ENCODE data around the gene DPYD.

The DPYD gene

DNA sequence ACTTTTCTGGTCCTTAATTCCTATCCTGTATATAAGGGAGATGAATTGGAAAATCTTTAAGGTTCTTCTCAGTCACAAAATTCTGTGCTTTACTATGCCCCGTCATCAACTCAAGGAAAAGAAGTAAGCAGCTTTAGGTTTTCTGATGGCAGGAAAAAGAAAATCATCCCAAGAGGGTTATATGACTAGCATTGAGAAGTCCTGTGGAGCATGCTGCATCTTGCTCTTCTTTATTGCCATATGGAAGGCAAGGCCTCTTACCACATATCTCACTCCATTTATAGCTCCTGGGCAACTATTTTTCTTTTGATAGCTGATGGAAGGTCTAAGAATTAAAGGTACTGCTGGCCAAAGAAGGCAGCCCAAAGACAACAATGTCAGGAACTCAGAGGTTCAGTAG is 552.5 kb downstream of the DPYD start:
- H3K9me3 ChIP-seq (ENCODE audit: severe bottlenecking), result no peaks in the 10 kb centered on the region
- no peaks in the 10 kb centered on the region for H3K36me3 ChIP-seq
- H3K4me3 ChIP-seq (ENCODE audit: low read depth, low read length), result no peak overlapping the region
- H3K27ac ChIP-seq, result no peak overlapping the region
- DNase-seq, result no peak
- no peaks in the 10 kb centered on the region for H3K27me3 ChIP-seq (ENCODE audit: insufficient read depth, low read depth, severe bottlenecking)
- TF ChIP-seq, protein P1, sequence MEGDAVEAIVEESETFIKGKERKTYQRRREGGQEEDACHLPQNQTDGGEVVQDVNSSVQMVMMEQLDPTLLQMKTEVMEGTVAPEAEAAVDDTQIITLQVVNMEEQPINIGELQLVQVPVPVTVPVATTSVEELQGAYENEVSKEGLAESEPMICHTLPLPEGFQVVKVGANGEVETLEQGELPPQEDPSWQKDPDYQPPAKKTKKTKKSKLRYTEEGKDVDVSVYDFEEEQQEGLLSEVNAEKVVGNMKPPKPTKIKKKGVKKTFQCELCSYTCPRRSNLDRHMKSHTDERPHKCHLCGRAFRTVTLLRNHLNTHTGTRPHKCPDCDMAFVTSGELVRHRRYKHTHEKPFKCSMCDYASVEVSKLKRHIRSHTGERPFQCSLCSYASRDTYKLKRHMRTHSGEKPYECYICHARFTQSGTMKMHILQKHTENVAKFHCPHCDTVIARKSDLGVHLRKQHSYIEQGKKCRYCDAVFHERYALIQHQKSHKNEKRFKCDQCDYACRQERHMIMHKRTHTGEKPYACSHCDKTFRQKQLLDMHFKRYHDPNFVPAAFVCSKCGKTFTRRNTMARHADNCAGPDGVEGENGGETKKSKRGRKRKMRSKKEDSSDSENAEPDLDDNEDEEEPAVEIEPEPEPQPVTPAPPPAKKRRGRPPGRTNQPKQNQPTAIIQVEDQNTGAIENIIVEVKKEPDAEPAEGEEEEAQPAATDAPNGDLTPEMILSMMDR (IDR thresholded peaks at IDR 0.05; ENCODE audit: low read depth, low read length), result no peak

DNA sequence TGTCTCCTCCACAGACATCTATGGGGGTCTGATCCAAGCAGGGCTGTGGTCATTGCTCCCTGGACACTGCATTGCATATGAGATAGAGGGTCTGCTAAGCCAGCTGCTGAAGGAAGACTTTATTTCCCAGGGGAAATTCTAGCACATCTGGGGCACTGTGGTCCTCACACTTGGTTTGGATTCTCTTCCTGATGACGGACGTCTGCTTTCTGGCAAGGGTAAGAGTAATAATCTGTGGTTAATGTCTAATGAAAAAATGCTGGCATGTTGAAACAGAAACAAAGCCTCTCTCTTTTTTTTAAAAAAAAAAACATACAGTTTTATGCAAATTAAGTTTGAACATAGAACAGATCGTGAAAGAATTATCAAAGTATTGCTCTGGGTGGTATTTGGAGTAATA is 553.9 kb downstream of the DPYD start:
- no peaks in the 10 kb centered on the region for H3K9me3 ChIP-seq (ENCODE audit: severe bottlenecking)
- no peak for DNase-seq
- H3K27ac ChIP-seq, result no peak overlapping the region
- H3K36me3 ChIP-seq, result no peaks in the 10 kb centered on the region
- H3K4me3 ChIP-seq (ENCODE audit: low read depth, low read length), result no peak overlapping the region
- TF ChIP-seq, protein P1 (IDR thresholded peaks at IDR 0.05; ENCODE audit: low read depth, low read length), result no peak
- no peaks in the 10 kb centered on the region for H3K27me3 ChIP-seq (ENCODE audit: insufficient read depth, low read depth, severe bottlenecking)

DNA sequence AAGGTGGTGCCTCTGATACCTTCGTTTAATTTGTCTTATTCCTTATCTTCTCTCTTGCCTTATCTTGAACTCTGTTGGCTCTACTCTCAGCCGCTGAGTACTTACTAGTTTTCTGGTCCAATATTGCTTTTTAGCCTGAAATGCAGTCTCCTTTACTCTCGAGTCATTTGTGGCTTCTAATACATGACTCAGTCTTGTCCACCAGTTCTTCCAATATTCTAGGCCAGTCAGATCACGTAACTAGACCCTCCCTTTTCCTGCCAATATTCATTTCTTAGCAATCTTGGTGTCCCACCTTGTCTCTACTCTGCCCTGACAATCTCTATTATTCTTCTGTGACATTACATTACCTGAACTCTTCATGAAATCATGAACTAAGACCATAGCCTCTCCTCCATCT is 555.8 kb downstream of the DPYD start:
- H3K9me3 ChIP-seq (ENCODE audit: severe bottlenecking), result no peaks in the 10 kb centered on the region
- no peaks in the 10 kb centered on the region for H3K27me3 ChIP-seq (ENCODE audit: insufficient read depth, low read depth, severe bottlenecking)
- TF ChIP-seq, protein P1 (IDR thresholded peaks at IDR 0.05; ENCODE audit: low read depth, low read length), result no peak
- no peak overlapping the region for H3K4me3 ChIP-seq (ENCODE audit: low read depth, low read length)
- H3K27ac ChIP-seq, result no peak overlapping the region
- no peaks in the 10 kb centered on the region for H3K36me3 ChIP-seq
- DNase-seq, result no peak

DNA sequence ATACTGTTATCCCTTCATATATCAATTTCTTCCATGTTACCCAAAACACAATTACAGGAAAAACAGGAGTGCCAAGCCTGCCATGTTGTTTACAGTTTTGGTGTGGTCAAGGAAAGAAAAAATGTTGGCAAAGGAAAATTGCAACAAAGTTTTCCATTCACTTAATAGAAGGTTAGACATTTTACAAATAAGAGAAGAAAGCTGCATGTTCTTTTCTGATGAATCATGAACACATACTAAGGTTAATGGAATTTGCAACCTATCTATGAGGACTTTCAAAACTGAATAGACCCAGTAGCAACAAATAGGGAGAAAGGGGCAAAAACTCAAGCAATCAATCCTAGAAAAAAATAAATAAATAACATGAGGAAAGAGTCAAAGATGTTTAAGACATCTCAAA is 556.7 kb downstream of the DPYD start:
- TF ChIP-seq, protein P1 (IDR thresholded peaks at IDR 0.05; ENCODE audit: low read depth, low read length), result no peak
- Histone ChIP-seq H3K4me3 (ENCODE audit: low read depth, low read length) (no peak overlapping the region), H3K27me3 (ENCODE audit: insufficient read depth, low read depth, severe bottlenecking) (no peaks in the 10 kb centered on the region), H3K36me3 (no peaks in the 10 kb centered on the region), H3K9me3 (ENCODE audit: severe bottlenecking) (no peaks in the 10 kb centered on the region), H3K27ac (no peak overlapping the region)
- no peak for DNase-seq

DNA sequence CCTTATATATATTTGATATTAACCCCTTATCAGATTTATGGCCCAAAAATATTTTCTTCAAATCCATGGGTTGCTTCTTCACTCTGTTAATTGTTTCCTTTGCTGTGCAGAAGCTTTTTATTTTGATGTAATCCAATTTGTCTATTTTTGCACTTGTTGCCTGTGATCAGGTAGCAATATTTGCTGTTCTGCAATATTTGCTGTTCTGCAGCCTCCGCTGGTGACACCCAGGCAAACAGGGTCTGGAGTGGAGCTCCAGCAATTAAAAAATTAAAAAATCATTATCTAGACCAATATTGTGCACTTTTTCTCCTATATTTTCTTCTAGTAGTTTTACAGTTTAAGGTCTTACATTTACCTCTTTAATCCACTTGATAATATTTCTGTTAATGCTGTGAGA is 564.5 kb downstream of the DPYD start:
- H3K9me3 ChIP-seq (ENCODE audit: severe bottlenecking), result no peaks in the 10 kb centered on the region
- H3K36me3 ChIP-seq, result no peaks in the 10 kb centered on the region
- TF ChIP-seq, protein P1 (IDR thresholded peaks at IDR 0.05; ENCODE audit: low read depth, low read length), result no peak
- no peaks in the 10 kb centered on the region for H3K27me3 ChIP-seq (ENCODE audit: insufficient read depth, low read depth, severe bottlenecking)
- no peak overlapping the region for H3K4me3 ChIP-seq (ENCODE audit: low read depth, low read length)
- no peak overlapping the region for H3K27ac ChIP-seq
- DNase-seq, result no peak

DNA sequence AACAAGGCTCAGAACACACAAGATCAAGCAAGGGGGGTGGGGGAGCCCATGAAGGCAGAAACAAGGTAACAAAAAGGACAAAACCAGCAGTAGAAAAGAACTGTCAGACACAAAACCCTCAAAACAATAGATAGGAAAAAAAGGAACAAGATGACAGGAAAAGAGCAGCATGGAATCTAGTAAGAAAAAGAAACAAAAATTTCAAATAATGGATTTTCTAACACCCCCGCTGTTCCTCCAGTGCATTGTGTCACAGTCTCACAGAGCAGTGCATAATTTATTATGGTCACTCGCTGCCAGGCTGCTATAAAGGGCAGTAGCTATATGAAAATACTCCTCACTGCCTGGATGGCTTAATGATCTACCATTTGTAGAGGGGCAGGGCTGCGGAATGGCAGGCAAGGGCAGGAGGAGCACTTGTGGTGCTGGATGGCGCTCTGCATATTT is 567.9 kb downstream of the DPYD start:
- no peaks in the 10 kb centered on the region for H3K9me3 ChIP-seq (ENCODE audit: severe bottlenecking)
- no peak overlapping the region for H3K4me3 ChIP-seq (ENCODE audit: low read depth, low read length)
- DNase-seq, result no peak
- TF ChIP-seq, protein P1 (IDR thresholded peaks at IDR 0.05; ENCODE audit: low read depth, low read length), result no peak
- H3K27ac ChIP-seq, result no peak overlapping the region
- H3K27me3 ChIP-seq (ENCODE audit: insufficient read depth, low read depth, severe bottlenecking), result no peaks in the 10 kb centered on the region
- no peaks in the 10 kb centered on the region for H3K36me3 ChIP-seq
